NCI-H446 (cell line): ENCODE data around the gene USP32.

Experiments
- DNase-seq, 2 experiments: peaks; one replicate each; lab custom pipeline; 2025; lab: John Stamatoyannopoulos, UW

The USP32 gene

GRCh38 chr17:60134396-60135150, 257.4 kb downstream of the USP32 start:
- no peak for DNase-seq

GRCh38 chr17:60130466-60130865, 261.5 kb downstream of the USP32 start:
- DNase-seq: no peak

- no peak for DNase-seq
Measured at GRCh38 chr17:60129164-60129563, 262.8 kb downstream of the USP32 start.
